ENCODE measurements around the gene TROAP.

TROAP gene

DNA sequence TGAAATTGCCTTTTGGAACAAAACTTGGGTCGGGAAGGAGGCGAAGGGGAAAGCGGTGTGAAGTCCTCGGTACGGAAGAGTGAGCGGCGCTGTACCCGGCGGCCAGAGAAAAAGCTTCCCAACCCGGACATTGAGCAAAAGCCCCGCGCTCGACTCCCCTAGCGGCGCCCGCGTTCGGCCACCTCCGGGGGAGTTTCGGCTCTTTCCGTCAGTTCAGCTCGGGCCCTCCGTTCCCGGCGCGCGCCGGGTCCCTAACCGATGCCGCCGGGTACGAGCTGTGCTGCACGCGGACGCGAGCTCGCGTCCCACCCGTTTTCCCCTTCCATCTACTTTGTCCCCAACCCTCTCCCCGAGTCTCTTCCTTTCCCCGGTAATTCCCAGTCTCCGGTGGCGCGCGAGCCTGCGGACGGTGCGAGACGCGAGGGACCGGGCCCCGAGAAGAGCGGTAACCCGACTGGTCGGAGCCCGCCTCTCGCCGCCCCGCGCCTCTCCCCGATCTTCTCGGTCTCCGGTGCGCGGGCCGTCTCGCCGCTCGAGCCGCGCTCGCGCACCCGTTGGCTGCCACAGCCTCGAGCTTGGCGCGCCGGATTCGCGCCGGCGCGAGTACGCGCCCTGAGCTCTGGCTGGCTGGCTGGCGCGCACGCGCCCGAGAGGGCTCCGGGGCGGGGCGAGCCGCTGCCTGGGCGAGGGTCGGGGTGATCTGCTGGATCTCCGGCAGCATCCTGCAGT, 43.8 kb downstream of the TROAP start:
- H3K9ac ChIP-seq (ENCODE audit: low read depth, low read length, poor library complexity): peak overlapping the region; percentile 98
- H4K8ac ChIP-seq (ENCODE audit: low read depth, low read length): no peak overlapping the region
- no peaks in the 10 kb centered on the region for H3K79me1 ChIP-seq (ENCODE audit: low read depth, low read length)
- peak overlapping the region; percentile 99 for H3K14ac ChIP-seq (ENCODE audit: low read length)
- DNase-seq (ENCODE audit: low spot score): peak; percentile 97
- H2BK15ac ChIP-seq (ENCODE audit: low read length): peak overlapping the region; percentile 90
- peak overlapping the region; percentile 98 for H2BK5ac ChIP-seq (ENCODE audit: low read length)
- WGBS, 2 donors (ENCODE audit: extremely low coverage in 2 of 2, insufficient read length in 2 of 2, insufficient replicate concordance in 1 of 2): no CpG with 5 or more reads among the region's 97 CpGs
- H3K4ac ChIP-seq (ENCODE audit: low read length): no peak overlapping the region
- peak overlapping the region; percentile 89 for H2BK120ac ChIP-seq (ENCODE audit: low read depth, low read length)
- no peaks in the 10 kb centered on the region for H3K9me3 ChIP-seq (replicated peaks in 1 of 2; ENCODE audit: control insufficient read depth in 2 of 2, insufficient read depth in 1 of 2, low read depth in 1 of 2, low read length in 2 of 2)
- peaks cover 0 to 2% of the 10 kb centered on the region in 2 donors for H3K4me1 ChIP-seq (ENCODE audit: control insufficient read depth in 2 of 2, insufficient read depth in 1 of 2, low read depth in 1 of 2, low read length in 2 of 2)
- H3K4me2 ChIP-seq (ENCODE audit: insufficient read depth, low read length, poor library complexity, severe bottlenecking): peak overlapping the region; percentile 77
- H3K4me3 ChIP-seq (ENCODE audit: low read length in 2 of 2): peak overlapping the region; percentile 62 to 93
- H4K91ac ChIP-seq (ENCODE audit: low read depth, low read length, poor library complexity): peak overlapping the region; percentile 56
- H2AFZ ChIP-seq (ENCODE audit: low read length): peak overlapping the region; percentile 92
- peak overlapping the region; percentile 94 for H3K23ac ChIP-seq (ENCODE audit: low read depth, low read length, poor library complexity)
- no peaks in the 10 kb centered on the region for H3K27me3 ChIP-seq (ENCODE audit: control insufficient read depth in 3 of 3, insufficient read depth in 3 of 3, low read depth in 1 of 3, low read length in 3 of 3)
- no peak overlapping the region for H2AK5ac ChIP-seq (ENCODE audit: low read depth, low read length)
- no peak overlapping the region for H2BK12ac ChIP-seq (ENCODE audit: low read length)
- peak overlapping the region; percentile 99 for H3K18ac ChIP-seq (ENCODE audit: low read length)
- H3K27ac ChIP-seq (replicated peaks; ENCODE audit: low read length): peak overlapping the region; percentile 99
- peaks cover 0 to 13% of the 10 kb centered on the region in 2 donors for H3K36me3 ChIP-seq (replicated peaks in 1 of 2; ENCODE audit: control insufficient read depth in 2 of 2, insufficient read depth in 2 of 2, low read length in 2 of 2)

- H2BK120ac ChIP-seq (ENCODE audit: low read depth, low read length): peak within 1 kb of the TSS; percentile 89
- H3K27me3 ChIP-seq (ENCODE audit: control insufficient read depth in 3 of 3, insufficient read depth in 3 of 3, low read depth in 1 of 3, low read length in 3 of 3): no peaks in the 10 kb centered on the region
- H3K18ac ChIP-seq (ENCODE audit: low read length): peak within 1 kb of the TSS; percentile 99
- H2BK5ac ChIP-seq (ENCODE audit: low read length): peak within 1 kb of the TSS; percentile 98
- peak within 1 kb of the TSS; percentile 77 for H3K4me2 ChIP-seq (ENCODE audit: insufficient read depth, low read length, poor library complexity, severe bottlenecking)
- peak within 1 kb of the TSS; percentile 99 for H3K14ac ChIP-seq (ENCODE audit: low read length)
- peak within 1 kb of the TSS; percentile 94 for H3K23ac ChIP-seq (ENCODE audit: low read depth, low read length, poor library complexity)
- peaks cover 0 to 2% of the 10 kb centered on the region in 2 donors for H3K4me1 ChIP-seq (ENCODE audit: control insufficient read depth in 2 of 2, insufficient read depth in 1 of 2, low read depth in 1 of 2, low read length in 2 of 2)
- H3K9ac ChIP-seq (ENCODE audit: low read depth, low read length, poor library complexity): peak within 1 kb of the TSS; percentile 98
- H2AFZ ChIP-seq (ENCODE audit: low read length): peak within 1 kb of the TSS; percentile 92
- H3K4ac ChIP-seq (ENCODE audit: low read length): no peak within 1 kb of the TSS
- H4K91ac ChIP-seq (ENCODE audit: low read depth, low read length, poor library complexity): peak within 1 kb of the TSS; percentile 56
- no peak within 1 kb of the TSS for H2BK12ac ChIP-seq (ENCODE audit: low read length)
- peaks cover 0 to 13% of the 10 kb centered on the region in 2 donors for H3K36me3 ChIP-seq (replicated peaks in 1 of 2; ENCODE audit: control insufficient read depth in 2 of 2, insufficient read depth in 2 of 2, low read length in 2 of 2)
- no peak within 1 kb of the TSS for H2AK5ac ChIP-seq (ENCODE audit: low read depth, low read length)
- no peaks in the 10 kb centered on the region for H3K9me3 ChIP-seq (replicated peaks in 1 of 2; ENCODE audit: control insufficient read depth in 2 of 2, insufficient read depth in 1 of 2, low read depth in 1 of 2, low read length in 2 of 2)
- H4K8ac ChIP-seq (ENCODE audit: low read depth, low read length): no peak within 1 kb of the TSS
- peak within 1 kb of the TSS; percentile 99 for H3K27ac ChIP-seq (replicated peaks; ENCODE audit: low read length)
- peak within 1 kb of the TSS; percentile 62 to 93 for H3K4me3 ChIP-seq (ENCODE audit: low read length in 2 of 2)
- no peak for DNase-seq (ENCODE audit: low spot score)
- peak within 1 kb of the TSS; percentile 90 for H2BK15ac ChIP-seq (ENCODE audit: low read length)
- peaks cover 2% of the 10 kb centered on the region for H3K79me1 ChIP-seq (ENCODE audit: low read depth, low read length)
- WGBS, 2 donors (ENCODE audit: extremely low coverage in 2 of 2, insufficient read length in 2 of 2, insufficient replicate concordance in 1 of 2): no CpG with 5 or more reads among the region's 52 CpGs
These were observed 44.6 kb downstream of the TROAP start, which contains the start of gene SPATS2 for GRCh38 chr12:49367381-49368239. Gene SPATS2, plus strand, starts transcription at chr12:49367462. Its CDS starts 93,551 bp downstream, at chr12:49461013.

- WGBS, 2 donors (ENCODE audit: extremely low coverage in 2 of 2, insufficient read length in 2 of 2, insufficient replicate concordance in 1 of 2): no CpG with 5 or more reads among the region's 3 CpGs
These were observed 45.2 kb downstream of the TROAP start for GRCh38 chr12:49368240-49368600.

More at GRCh38 chr12:49368240-49368600, 45.2 kb downstream of the TROAP start:
- no peak overlapping the region for H3K23ac ChIP-seq (ENCODE audit: low read depth, low read length, poor library complexity)
- no peak overlapping the region for H3K14ac ChIP-seq (ENCODE audit: low read length)
- no peak overlapping the region for H4K8ac ChIP-seq (ENCODE audit: low read depth, low read length)
- no peak overlapping the region for H2BK5ac ChIP-seq (ENCODE audit: low read length)
- no peaks in the 10 kb centered on the region for H3K9me3 ChIP-seq (replicated peaks in 1 of 2; ENCODE audit: control insufficient read depth in 2 of 2, insufficient read depth in 1 of 2, low read depth in 1 of 2, low read length in 2 of 2)
- H3K18ac ChIP-seq (ENCODE audit: low read length): no peak overlapping the region
- peak overlapping the region; percentile 46 for H3K4me2 ChIP-seq (ENCODE audit: insufficient read depth, low read length, poor library complexity, severe bottlenecking)
- no peaks in the 10 kb centered on the region for H3K27me3 ChIP-seq (ENCODE audit: control insufficient read depth in 3 of 3, insufficient read depth in 3 of 3, low read depth in 1 of 3, low read length in 3 of 3)
- peak overlapping the region; percentile 21 to 62 for H3K4me3 ChIP-seq (ENCODE audit: low read length in 2 of 2)
- H2BK12ac ChIP-seq (ENCODE audit: low read length): no peak overlapping the region
- peaks cover 2% of the 10 kb centered on the region for H3K79me1 ChIP-seq (ENCODE audit: low read depth, low read length)
- no peak overlapping the region for H4K91ac ChIP-seq (ENCODE audit: low read depth, low read length, poor library complexity)
- peaks cover 0 to 16% of the 10 kb centered on the region in 2 donors for H3K36me3 ChIP-seq (replicated peaks in 1 of 2; ENCODE audit: control insufficient read depth in 2 of 2, insufficient read depth in 2 of 2, low read length in 2 of 2)
- no peak for DNase-seq (ENCODE audit: low spot score)
- no peak overlapping the region for H2BK15ac ChIP-seq (ENCODE audit: low read length)
- H3K27ac ChIP-seq (replicated peaks; ENCODE audit: low read length): no peak overlapping the region
- no peak overlapping the region for H2AK5ac ChIP-seq (ENCODE audit: low read depth, low read length)
- H2AFZ ChIP-seq (ENCODE audit: low read length): peak overlapping the region; percentile 92
- peaks cover 0 to 2% of the 10 kb centered on the region in 2 donors for H3K4me1 ChIP-seq (ENCODE audit: control insufficient read depth in 2 of 2, insufficient read depth in 1 of 2, low read depth in 1 of 2, low read length in 2 of 2)
- H3K9ac ChIP-seq (ENCODE audit: low read depth, low read length, poor library complexity): no peak overlapping the region
- H3K4ac ChIP-seq (ENCODE audit: low read length): no peak overlapping the region
- H2BK120ac ChIP-seq (ENCODE audit: low read depth, low read length): no peak overlapping the region

Measured in neuronal stem cell (in vitro differentiated cells).